ENCODE data around the gene CERS5.
"Not testable (repeated sequence)": the region's sequence is repeated elsewhere in the genome, so short reads cannot be mapped to it uniquely, and the experiment has no call there.

Gene CERS5

DNA sequence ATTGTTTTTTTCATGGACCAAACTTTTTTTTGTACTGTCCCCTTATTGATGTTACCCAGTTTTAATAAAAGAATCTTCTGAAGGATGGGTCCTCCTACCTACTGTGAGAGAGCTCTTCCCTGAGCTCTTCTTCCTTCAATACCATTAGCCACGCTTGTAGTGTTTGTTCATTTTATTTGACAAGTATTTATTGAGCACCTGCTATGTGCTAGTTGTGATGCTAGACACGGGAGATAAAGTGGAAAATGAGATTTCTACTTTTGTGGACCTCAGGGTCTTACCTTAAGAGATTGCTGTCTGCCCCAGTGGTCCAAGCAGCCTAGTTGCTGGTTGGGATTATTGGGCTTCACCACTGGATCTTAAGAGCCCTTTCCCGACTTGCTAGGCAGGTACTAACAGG, 66.6 kb downstream of the CERS5 start:
- DNase-seq: no peak

DNA sequence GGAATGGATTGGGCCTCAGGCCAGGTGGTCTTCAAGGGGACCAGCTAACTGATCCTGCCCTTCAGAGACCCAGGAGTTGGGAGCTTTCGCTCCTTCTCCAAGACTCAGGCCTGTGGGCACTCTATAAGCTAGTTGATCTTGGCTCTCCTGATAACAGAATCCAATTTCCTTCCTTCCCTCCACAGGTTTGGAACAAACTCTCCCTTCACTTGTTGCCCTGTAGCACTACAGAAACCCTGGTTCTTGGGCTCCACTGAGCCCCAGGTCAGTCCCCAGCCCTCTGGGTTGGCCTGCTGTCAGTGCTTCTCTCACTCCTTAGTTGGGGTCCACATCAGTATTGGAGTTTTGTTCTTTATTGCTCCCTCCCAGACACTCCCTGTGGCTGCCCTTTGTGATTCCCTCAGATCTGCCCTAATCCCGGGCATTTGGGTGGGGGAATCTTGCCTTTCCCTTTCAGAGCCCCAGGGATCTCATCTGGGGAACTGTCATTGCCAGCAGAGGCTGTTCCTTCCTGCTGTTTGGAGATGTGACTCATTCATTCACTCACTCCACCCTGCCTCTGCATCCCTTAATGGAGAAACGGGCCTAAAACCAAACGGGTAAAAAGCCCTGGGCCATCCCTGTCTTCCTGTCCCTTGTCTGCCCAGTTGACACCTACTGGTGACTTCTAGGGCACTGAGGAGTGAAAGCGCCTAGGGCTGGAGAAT, 67.7 kb downstream of the CERS5 start:
- no peak for DNase-seq

DNA sequence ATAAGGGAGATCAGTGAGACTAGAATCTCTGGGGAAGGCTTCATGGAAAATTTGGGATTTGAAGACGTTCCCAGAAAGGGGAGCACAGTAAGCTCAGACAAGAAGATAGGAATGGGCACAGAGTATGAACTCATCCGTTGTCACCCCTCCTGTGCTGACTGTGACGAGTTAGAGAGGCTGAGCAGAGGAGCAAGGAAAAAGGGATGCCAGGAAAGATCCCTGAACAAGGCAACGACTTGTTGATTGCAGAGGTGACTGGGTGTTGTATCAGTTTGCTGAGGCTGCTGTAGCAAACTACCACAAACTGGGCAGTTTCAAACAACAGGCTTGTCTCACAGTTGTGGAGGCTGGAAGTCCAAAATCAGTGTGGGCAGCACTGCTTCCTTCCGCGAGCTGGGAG, 69.2 kb downstream of the CERS5 start:
- no peak for DNase-seq

DNA sequence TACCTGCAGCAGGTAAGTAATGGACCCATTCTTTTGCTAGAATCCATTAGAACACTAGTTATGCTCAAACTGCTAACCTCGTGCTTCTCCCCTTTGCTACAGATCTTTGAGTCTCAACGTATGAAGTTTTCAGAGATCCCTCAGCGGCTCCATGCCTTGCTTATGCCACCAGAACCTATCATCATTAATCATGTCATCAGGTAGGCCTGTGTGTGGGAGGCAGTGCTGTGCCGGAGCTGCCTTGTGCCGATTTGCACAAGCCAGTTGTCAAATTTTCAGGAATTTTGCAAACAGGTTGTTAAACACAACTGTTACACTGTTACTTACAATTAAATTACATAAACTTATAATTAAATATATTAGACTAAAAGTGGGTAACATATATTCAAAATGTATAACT, 76.8 kb downstream of the CERS5 start:
- no peak for DNase-seq

- DNase-seq: no peak
Observed at GRCh38 chr12:50089730-50090129, 77.4 kb downstream of the CERS5 start.

DNA sequence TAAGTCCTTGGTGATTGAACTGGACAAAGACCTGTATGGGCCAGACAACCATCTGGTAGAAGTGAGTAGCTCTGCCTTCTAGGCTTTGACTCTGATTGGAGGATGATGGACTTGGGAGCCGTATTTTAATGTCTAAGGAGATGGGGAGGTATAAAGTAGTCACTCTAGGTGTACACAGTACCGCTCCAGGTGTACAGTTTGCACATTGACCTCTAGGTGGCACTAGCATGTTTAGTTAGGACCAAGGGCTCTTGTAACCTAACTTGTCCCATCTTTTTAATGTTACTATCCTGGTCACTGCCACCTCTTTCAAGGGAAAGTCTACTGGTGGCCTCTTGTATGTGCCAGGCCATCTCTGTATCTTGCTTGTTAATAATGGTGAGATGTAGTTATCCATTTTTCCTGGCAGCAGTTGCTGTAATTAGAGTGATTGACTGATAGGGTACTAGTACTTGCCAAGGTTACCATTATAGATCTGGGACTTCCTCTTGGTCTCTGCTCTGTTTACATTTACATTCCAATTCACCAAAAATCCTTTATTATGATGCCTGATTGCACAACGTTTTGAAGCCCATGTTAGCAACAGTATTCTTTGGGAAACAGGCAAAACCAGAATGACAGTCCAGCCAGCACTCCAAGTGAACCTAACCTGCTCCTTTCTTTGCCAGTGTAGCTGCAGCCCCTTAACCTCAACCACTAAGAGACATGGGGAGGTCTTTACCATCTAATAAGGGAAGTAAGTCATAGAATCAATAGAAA, 78.4 kb downstream of the CERS5 start:
- DNase-seq: peak; percentile 60

DNA sequence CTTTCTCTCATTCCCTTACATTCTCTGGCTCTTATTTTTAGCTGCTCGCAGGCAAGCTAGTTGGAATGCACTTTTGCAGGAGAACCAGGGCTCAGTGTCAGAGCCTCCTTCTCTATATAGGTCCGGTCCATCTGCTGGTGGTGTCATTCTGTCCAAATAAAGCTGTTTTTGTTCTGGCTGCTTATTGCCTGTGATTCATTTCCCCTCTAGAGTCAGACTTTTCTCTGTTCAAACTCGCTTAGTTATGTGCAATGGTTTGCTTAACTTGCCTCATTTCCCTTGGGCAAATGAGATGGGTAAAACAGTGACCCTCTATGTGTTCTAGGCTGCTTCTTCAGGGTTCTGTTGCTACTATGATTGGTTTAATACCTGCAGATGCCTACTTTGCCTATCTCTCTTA, 79.2 kb downstream of the CERS5 start:
- no peak for DNase-seq

DNA sequence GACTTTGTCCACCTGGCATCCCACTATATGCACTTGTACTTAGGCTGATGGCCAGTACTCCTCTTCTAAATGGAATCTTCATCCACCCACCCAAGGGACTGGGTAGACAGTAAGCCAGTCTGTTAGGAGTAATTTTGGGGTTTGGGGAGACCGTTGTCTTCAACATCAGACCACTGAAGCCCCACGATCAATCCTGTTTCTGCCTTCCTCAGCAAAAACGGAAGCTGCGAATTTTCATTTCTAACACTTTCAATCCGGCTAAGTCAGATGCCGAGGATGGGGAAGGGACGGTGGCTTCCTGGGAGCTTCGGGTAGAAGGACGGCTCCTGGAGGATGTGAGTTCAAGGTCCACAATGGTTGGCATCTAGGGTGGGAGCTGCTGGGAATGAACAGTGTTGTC, 80.0 kb downstream of the CERS5 start:
- no peak for DNase-seq

DNA sequence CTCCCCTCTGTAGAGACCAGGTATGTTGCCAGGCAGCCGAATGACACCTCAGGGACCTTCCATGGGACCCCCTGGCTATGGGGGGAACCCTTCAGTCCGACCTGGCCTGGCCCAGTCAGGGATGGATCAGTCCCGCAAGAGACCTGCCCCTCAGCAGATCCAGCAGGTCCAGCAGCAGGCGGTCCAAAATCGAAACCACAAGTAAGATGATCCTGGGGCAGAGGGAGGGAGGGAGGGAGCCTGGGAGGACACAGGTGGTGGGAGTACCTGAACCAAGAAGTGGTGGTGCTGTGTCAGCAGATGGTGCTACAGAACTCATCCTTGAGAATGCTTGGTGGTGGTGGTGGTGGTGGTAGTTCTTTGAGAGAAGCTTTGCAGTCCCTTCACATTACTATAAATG, 81.0 kb downstream of the CERS5 start:
- no peak for DNase-seq

DNA sequence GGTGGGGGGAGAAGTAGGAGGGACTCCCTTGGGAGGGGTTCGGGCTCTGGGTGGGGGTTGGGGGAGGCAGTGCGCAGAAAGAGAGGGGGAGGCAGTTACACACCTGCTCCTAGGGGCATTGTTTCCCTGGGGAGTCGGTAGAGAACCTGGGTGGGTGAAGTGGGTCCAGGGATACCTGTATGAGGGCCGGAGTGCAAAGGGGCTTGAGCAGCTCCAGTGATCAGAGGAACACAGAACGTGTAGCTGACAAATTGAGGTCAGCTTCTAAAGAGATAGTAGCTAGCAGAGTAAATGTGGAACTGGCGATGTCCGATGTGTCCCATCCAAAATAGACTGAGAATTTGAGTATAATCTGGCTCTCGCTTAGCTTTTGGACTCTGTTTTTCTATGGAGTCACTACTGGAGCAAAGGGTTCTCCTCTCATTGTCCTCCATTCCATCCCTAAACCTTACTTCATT, 81.5 kb downstream of the CERS5 start:
- DNase-seq: no peak

- peak; percentile 86 for DNase-seq
Observed at GRCh38 chr12:50084775-50085614, 82.2 kb downstream of the CERS5 start, which contains the start of gene SMARCD1. SMARCD1 (plus strand) TSS chr12:50085342; CDS start chr12:50085370, 28 bp downstream.

- not testable (repeated sequence) for DNase-seq
Observed at GRCh38 chr12:50084409-50084774, 82.8 kb downstream of the CERS5 start.

DNA sequence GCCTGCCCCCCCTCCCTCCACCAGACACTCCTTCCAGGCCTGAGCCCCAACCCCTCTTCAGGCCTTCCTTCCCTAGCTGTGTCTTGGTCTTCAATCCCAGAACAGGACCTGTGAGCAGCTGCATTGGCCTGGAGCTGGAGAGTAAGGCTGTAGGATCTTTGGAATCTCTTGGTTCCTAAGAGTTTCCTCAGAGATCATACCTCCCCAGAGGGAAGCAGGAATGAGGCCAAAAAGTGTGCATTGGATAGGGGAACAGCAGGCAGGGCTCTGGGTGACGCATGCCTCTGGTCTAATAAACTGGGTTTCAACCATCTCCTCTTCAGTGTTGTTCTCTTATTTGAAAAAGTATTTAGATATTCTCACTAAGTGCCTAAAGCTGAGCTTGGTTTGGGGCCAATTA, 83.9 kb downstream of the CERS5 start:
- DNase-seq: no peak

GRCh38 chr12:50082644-50083043, 84.5 kb downstream of the CERS5 start:
- DNase-seq: no peak

- DNase-seq: no peak
Observed at GRCh38 chr12:50081096-50081808, 85.9 kb downstream of the CERS5 start.

- no peak for DNase-seq
Observed at GRCh38 chr12:50079771-50080170, 87.4 kb downstream of the CERS5 start.
